Spleen (tissue), 7 donors: Measurements from ENCODE around the gene PLCG2.

Experiments
- POLR2A ChIP-seq, 3 donors: fragments of 450-650 bp; IDR thresholded peaks; one replicate each; pipeline ENCODE4 v1.5.1; 2017; ENCODE audit warnings: antibody characterized with exemption in 3 of 3, mild to moderate bottlenecking in 1 of 3
- POLR2AphosphoS5 ChIP-seq, 3 donors: sonication (generic); formaldehyde crosslinking; IDR thresholded peaks; one replicate each; pipeline ENCODE4 v1.5.1; 2017; ENCODE audit warnings: antibody characterized with exemption in 3 of 3
- TF ChIP-seq, protein P1 (sequence below), 11 experiments: fragments of 200-600 bp in 7 of 11; fragments of 450-650 bp in 4 of 11; sonication (generic) in 4 of 11; IDR thresholded peaks in 8 of 11; conservative IDR thresholded peaks in 3 of 11; 1 replicate in 7 of 11; 2 replicates in 4 of 11; pipeline versions ENCODE4 v1.4.0 to v1.8.0; 2016 to 2021; ENCODE audit warnings: antibody characterized with exemption in 11 of 11, inconsistent platforms in 4 of 11, mild to moderate bottlenecking in 1 of 11
- donor health status: DM: no; HTN: no; CAD: no; lungs with moderate emphysema.
- donor health status: DM: no; HTN: no; CAD: no.
- donor health status: DM: no; HTN: no; CAD: no.

DNA sequence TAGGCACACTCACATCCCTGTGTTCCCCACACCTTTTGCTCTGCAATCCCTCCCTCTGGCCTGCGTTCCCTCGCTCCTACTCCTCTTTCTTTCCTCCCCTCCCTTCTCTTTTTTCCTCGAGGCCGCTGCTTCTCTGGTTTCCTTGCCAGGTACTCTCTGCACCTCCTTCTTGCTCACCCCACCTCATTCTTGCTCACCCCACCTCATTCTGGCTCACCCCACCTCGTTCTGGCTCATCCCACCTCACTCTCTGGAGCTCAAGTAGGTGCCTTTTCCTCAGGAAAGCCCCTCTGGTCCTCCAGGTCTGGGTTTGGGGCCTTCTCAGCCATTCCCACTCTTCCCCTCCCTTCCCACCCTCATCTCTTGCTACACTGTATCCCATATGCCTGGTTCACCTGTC lies 103.5 kb downstream of the PLCG2 start:
- TF ChIP-seq, protein P1, sequence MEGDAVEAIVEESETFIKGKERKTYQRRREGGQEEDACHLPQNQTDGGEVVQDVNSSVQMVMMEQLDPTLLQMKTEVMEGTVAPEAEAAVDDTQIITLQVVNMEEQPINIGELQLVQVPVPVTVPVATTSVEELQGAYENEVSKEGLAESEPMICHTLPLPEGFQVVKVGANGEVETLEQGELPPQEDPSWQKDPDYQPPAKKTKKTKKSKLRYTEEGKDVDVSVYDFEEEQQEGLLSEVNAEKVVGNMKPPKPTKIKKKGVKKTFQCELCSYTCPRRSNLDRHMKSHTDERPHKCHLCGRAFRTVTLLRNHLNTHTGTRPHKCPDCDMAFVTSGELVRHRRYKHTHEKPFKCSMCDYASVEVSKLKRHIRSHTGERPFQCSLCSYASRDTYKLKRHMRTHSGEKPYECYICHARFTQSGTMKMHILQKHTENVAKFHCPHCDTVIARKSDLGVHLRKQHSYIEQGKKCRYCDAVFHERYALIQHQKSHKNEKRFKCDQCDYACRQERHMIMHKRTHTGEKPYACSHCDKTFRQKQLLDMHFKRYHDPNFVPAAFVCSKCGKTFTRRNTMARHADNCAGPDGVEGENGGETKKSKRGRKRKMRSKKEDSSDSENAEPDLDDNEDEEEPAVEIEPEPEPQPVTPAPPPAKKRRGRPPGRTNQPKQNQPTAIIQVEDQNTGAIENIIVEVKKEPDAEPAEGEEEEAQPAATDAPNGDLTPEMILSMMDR (IDR thresholded peaks at IDR 0.05 in 8 of 11, conservative IDR thresholded peaks at IDR 0.05 in 3 of 11): no peak
- TF ChIP-seq POLR2A (IDR thresholded peaks at IDR 0.05) (no peak), POLR2AphosphoS5 (IDR thresholded peaks at IDR 0.05) (no peak)
